Activated CD4-positive, alpha-beta T cell treated with anti-CD3 and anti-CD28 coated beads for 4 hours (primary cell): ENCODE data around the gene CATSPERD.

ENCODE experiments used
- DNase-seq, 2 donors: peaks; one replicate each; pipeline ENCODE4 v3.0.0-alpha.2; 2020

CATSPERD gene

DNA sequence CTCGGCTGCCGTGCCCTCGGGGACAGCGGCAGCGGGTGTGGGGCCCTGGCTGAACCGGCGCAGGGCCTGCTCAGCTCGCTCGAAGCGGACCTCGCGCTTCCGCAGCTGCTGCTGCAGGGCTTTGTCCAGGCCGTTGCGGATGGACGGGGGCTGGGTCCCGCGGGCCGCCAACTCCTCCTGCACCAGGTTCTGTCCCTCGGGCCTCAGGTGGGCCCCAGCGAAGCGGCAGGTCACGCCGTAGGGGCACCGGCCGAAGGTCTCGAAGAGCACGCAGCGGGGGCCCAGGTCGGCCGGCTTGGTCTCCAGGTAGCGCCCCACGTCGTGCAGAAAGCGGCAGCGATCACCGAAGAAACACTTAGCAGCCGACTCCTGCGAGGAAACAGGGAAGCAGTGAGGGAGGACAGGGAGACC lies 68.9 kb downstream of the CATSPERD start:
- DNase-seq = no peak

DNA sequence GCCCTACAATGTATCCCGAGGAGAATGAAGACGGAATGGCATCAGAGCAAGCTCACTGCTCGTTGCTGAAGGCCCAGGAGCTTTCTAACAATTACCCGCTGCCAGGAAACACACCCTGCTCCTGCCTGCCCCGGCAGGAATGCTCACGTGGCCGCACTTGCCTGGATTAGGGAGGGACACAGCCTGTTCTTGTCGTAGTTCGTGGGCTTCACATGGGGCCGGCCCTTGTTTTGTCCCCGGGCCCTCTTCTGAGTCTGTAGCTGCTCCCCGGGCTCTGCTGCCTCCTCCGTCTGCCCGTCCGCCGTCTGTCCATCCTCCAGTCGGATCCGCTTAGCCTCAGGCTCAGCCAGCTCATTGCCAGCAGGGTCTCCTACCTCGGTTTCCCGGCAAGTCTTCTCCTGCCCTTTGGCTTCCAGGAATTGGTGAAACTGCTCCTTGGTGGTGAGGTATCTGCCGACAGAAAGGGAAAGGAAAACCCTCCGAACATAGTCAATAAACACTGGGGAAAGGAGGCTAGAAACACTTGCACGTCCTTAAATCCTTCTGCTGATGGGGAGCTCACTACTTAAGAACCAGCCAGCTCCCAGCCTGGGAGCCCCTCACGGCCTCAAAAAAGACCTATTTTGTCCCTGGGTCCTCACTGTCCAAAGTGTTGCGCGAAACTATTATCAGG lies 69.6 kb downstream of the CATSPERD start:
- no peak for DNase-seq

DNA sequence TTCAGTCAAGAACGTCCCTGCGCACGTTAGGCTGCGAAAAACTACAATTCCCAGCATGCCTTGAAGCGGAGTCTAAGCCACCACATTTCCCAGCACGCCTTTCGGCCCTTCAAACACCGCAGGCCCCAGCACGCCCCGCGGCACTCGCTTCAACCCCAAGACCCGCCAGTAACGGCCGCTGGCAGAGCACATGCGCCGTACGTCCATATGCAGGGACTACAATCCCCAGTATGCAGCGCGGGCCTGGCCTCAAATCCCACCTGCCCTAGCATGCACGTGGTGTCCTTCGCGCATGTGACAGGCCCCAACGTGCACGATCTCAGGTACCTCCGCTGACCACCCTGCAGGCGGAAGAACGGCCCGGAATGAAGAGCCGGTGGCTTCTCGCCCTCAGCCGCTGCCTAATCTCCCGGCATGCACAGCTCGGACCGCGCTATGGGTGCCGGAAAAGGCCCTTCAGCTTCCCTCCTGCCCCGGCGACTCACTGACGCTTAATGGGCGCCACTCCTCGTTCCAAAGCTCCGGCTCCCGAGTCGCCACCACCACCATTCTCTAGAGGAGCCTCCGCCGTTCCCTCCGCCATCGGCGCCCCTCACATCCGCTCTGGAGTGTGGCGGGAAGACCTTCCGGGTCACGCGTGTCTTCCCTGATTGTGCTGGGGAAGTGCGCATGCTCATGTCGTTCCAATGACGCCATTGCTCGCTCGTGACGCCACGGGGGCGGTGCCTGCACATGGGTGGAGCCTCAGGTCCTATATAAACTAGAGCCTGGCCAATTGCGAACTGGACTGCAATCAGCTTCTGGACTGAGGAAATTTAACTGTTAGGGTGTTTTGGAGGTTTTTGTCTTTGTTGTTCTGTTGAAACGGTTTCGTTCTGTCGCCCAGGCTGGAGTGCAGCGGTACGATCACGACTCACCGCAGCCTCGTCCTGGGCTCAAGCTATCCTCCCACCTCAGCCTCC lies 70.4 kb downstream of the CATSPERD start, which contains the start of gene DUS3L:
TSS of gene DUS3L (minus strand) at position 605 of the 962 bp plus-strand sequence. CDS start at position 583, 22 bp downstream.
- DNase-seq = peak; percentile 95 to 96

DNA sequence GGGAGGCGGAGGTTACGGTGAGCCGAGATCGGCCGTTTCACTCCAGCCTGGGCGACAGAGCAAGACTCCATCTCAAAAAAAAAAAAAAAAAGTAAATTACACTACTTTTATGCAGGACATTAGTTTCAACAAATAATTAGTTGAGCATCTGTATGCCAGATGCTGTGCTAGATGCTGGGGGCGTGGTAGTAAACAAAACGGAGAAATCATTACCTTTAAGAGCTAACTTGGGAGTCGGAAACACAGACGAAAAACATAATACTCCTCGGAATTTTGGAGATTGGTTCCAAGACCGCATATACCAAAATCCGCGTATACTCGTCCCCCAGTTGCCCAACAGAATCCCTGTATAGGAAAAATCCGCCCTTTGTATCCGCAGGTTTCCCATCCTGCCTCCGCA lies 71.8 kb downstream of the CATSPERD start:
- no peak for DNase-seq

DNA sequence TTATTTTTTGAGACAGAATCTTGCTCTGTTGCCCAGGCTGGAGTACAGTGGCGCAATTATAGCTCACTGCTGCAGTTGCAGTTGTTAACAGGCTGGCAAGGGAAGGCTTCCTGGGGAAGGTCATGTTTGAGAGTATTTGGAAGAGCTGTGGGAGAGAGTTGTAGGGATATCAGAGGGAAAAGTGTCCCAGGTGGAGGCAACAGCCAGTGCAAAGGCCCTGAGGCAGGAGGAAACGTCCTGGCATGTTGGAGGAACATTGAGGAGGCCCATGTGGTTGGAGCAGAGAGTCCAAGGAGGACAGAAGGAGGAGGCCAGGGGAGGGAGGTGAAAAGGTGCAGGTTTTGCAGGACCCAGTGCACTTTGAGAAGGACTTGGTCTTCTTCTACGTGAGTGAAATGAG lies 72.8 kb downstream of the CATSPERD start:
- DNase-seq = no peak

DNA sequence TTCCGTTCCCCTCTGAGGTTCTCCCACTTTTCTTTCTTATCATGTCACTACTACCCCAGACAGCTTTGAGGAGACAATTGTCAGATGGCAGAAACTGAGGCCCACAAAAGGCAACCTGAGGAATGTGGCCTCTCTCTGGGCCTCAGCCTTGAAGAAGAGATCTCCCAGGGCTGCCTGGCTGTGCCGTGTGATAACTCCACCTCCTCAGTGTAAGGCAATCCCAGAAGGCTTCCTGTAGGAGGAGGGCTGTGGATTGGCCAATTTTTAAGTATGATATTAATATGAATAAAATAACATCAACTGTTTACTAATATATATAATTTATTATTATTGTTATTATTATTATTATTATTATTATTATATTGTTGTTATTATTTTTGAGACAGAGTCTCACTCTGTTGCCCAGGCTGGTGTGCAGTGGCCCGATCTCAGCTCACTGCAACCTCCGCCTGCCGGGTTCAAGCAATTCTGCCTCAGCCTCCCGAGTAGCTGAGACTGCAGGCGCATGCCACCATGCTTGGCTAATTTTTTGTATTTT lies 75.0 kb downstream of the CATSPERD start:
- no peak for DNase-seq

DNA sequence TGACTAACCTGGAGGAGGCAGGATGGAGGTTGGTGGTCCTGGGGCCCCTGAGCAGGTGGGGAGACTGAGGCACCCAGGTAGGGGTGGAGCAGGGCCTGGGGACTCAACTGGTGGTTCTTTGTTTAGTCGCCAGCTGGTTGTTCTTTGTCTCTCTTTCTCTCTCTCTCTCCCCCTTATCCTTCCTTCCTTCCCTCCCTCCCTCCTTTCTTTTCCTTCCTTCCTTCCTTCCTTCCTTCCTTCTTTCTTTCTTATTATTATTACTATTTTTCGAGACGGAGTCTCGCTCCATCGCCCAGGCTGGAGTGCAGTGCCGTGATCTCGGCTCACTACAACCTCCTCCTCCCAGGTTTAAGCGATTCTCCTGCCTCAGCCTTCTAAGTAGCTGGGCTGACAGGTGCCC lies 77.8 kb downstream of the CATSPERD start:
- no peak for DNase-seq

DNA sequence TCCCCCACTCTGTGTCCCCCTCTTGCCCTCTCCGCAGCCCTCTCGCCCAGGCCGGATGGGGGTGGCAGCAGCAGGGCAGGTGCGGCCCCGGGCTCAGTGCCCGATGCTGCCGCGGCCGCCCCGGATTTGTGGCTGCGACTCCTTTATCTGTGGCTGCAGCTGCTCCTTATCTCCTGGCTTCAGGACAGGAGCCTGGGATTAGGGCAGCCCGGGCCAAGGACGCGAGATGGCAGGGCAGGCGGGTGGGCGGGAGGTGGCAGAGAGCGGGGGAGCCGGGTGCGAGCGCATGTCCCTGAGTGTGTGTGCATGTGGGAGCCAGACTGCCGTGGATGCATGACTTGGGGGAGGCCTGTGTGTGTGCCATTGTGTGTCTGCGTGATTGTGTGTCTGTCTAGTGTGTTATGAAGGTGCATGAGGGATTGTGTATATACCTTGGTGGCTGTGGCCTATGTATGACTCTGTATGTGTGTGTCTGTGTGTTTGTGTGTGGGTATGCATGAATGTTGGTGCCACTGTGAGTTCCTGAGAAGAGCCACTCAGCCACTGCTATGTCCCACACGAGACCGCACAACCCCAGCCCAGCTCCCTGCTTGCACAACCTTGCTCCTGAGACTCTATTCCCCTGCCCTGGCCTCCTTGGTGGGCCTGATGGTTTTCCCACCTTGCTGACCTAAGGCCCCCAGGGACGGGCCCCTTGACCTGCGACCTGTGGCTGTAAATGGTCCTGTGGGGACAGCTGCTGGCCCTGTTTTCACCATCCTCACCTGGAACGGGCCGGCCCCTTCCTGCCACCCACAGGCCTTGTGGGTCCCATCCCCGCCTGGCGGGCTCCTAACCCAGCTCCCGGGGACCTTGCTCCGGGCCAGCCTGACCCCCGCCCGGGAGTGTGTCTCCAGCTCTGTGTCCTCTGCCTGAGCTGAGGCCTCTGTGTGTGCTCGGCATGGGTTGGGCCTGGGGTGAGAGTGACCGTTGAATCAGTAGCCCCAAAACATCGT lies 79.1 kb downstream of the CATSPERD start:
- no peak for DNase-seq

DNA sequence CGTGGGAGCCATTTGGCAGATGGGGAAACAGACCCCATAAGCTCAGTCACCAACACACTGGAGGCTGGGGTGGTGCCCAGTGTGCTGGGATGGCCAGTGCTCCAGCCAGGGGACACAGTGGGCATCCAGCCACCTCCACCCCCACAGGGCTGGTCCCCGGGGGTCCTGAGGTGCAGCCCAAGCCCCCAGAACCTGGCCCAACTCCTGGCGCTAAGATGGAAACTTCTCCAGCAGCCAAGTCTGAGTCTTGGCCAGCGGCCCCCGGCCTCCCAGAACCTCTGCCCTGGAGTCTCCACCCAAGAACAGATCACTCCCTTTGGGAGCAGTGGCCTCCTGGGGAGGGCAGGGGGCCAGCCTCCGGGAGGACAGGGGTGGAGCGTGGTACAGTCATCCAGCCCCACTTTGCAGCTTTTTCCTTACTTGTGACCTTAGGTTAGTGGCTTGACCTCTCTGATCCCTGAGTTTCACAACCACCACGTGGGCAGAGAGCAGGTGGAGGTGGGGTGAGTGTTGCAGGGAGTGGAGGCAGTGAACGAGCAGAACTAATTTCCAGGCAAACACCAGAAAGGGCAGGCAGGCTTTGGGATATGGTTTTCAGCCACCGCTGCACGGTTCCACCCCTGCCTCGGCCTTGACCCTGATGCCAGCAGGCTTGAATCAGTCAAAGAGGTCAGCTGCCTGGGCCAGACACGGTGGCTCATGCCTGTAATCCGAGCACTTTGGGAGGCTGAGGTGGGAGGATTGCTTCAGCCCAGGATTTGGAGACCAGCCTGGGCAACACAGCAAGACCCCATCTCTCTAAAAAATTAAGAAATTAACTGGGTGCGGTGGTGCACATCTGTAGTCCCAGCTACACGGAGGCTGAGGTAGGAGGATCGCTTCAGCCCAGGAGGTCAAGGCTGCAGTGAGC lies 80.2 kb downstream of the CATSPERD start:
- no peak for DNase-seq

DNA sequence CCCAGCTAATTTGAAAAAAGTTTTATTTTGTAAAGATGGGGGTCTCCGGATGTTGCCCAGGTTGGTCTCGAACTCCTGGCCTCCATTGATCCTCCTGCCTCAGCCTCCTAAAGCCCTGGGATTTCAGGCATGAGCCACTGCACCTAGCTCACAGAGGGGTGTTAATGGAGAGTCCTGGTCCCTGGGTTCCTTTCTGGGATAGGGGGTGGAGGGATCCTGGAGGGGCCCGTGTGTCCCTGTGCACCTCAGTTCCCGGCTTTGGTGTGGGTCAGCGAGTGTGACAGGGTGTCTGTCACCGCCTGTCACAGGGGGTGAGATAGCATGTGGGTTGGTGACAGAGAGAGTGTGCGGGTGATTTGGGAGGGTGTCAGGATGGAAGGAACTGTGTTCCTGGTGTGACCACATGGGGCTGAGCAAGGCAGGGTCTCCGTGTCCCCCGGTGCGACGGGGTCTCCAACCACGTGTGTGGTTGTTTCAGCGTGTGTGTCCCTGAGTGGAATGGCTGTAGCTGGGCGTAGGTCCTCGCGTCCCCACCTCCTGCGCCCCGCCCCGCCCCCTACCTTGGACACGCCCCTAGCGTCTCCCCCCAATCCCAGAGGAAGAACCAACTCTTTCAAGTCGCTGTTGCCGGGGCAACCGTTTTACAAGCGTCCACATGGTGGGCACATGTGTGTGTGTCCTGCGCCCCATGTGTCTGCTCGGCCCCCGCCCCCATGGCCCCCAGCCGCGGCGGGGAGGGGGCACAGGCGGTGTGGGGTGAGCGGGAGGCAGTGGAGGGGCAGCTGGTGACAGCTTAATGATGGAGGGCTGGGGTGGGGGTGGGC lies 81.6 kb downstream of the CATSPERD start:
- no peak for DNase-seq

DNA sequence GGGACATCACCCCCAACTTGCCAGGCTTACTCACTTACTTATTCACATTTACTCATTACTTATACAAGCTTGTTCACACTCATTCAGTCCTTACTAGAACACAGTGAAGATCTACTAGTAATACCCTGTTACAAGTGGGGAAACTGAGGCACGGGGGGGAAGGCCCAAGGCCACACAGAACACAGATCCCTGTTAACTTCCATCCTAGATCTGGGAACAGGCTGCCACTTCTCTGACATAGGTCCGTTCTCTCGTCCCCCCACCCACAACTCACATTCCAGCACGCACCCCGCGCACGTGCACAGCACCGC lies 83.0 kb downstream of the CATSPERD start:
- no peak for DNase-seq

DNA sequence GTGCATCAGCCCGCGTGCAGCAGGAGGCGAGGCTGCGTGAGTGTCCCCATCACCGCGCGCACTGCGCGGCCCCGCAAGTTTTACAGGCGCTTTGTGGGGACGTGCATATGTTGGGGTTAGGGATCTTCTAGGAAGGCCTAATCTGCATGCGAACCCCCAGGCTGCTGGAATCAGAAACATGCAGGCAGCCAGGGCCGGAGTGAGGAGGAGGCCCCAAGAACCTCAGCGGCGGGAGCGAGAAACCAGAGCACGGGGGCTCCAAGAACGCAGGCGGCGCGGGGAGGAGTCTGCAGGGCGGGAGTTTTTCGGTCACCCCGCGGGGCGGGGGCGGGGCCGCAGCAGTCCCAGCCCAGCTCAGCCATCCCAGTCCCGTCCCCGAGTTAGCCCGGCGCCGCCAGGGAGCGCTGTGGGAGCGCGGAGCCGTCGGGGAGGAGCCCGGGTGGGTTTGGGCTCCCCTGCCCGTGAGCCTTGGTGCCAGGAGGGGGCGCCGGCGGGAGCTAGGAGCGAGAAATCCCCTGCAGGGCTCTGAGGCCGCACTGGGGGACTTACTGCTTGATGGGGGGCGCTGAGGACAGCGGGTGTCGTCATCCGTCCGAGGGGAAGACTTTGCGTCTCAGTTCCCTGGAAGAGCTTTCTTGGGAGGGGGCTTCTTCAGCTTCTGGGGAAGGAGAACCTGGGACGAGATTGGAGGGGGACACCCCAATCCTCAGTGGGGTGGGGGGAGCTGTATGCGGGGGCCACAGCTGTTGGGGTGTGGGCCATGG lies 83.5 kb downstream of the CATSPERD start:
- peak; percentile 85 to 90 for DNase-seq

DNA sequence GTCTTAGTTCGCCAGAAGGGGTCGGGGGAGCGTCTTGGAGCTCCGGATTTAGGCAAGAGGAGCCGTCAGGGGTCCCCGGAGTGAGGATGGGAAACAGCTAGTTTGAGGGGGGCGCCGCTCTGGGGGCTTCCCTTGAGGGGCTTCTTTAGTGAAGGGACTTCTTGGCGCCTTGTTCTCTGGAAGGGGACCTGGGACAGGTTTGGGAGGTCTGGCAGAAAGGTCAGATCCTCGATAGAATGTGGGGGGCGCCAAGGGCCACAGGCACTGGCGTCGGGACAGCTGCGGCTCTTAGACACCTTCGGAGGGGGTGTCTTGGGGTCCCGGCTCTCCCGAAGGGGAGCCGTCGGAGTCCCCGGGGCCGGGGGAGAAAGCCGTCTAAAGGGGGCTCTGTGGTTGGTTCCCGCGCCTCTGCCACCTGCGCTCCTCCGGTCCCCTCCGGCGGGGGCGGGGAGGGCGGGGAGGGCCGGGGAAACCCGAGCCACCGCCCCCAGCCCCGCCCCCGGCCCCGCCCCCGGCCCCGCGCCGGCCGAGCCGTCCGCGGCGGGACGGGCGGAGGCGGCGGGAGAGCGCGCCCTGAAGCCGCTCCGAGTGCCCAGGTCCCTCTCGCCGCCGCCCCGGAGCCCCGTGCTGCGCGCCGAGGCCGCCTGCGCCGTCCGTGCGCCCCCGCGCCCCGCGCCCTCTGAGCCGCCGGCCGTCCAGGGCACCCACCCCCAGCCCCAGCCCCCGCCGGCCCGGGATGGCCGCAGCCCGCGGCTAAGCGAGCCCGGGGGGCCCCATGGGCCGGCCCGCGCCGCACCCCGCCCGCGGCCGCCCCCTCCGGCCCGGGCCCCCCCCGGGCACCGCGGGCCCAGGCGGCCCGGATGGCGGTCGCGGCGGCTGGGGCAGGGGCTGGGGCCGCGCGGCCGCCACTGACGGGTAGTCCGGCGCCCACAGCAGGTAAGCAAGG lies 84.4 kb downstream of the CATSPERD start, which contains the start of gene NRTN:
TSS of gene NRTN (plus strand) at position 552 of the 946 bp plus-strand sequence. CDS start 19,099 bp downstream, outside the sequence.
- peak; percentile 56 to 64 for DNase-seq

DNA sequence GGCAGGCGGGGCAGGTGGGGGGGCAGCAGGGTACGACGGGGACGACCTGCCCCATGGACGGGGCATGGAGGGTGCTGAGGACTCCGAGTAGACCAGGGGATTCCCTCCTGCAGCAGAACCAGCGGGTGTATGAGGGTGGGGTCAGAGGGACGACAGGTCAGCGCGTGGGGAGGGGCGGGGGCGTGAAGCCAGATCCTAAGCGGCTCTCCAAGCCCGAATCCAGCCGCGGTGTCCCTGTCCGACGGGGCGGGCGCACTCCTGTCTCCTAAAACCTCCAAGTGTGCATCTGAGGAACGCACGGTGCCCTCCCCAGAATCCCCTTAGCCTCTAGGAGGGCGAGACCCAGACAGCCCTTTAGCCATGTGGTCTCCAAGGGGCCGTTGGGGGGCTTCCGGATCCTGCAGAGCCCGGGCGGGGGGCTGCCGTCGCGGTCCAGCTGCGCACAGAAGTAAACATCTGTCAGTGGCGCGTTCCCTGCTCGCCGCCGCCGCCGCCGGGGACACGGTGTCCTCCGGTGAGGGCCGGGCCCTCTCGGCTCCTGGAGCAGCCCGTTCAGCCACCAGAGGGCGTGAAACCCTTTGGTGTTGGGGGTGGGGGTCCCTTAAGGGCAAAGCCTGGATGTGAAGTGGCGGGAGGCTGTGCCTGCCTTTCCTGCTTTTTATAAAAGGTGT lies 85.2 kb downstream of the CATSPERD start:
- DNase-seq = peak; percentile 56 to 70

DNA sequence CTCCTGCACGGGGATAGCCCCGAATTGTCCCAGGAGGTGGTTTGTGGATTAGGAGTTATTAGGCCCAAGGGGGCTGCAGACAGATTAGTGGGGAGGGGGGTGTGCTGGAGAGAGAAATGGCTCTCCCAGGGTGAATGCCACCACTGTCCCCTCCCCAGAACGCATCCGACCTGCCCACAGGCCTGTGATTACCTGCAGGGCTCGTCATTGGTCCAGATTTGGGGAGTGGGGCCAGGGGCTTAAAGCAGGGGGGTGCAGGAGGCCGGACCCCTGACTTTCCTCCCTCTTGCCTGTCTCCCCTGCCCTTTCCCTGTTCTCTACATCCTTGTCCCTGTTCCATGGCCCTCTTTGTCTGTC lies 85.7 kb downstream of the CATSPERD start:
- no peak for DNase-seq

DNA sequence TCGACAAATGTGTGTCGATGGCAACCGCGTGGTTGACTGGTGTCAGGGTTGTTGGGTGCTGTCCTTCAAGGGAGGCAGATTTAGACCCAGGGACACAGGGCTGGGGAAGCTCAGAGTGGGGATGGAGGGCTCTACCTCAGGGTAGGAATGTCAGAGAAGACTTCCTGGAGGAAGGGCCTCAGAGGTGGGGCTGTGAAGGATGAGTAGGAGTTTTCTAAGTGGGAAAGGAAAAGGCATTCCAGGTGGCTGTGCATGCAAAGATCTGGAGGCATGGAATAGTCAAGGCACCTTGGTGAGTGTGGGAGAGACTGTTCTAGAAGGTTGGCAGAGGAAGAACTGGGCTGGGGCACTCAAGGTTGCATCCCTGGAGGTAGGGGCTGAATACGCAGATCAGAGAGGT lies 86.5 kb downstream of the CATSPERD start:
- DNase-seq = no peak

DNA sequence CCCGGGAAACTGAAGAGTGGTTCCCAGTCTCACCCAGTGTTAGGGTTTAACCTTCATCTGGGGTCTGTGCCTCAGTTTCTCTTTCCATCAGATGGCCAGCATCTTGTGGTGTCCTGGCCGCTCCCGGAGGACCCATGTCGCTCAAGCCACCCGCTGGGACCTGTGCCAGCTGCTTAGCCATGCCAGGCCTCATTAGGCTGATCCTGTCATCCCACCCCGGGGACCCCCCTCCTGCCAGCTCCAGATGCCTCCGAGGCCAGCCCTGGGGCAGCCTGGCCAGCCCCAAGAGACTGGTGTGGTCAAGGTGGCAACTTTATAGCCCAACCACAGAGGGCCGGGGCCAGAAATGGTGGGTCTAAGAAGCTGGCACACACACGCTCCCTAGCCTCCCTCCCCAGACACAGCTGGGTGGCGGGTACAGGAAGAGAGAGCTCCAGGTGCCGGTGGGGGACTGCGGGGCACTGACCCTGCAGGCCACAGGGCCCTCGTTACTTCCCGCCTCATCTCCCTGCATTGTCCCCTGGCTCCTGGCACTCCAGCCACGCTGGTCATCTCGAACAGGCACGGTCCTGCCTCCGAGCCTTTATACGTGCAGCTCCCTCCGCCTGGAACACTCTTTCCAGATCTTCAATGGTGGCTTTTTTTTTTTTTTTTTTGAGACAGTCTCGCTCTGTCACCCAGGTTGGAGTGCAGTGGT lies 87.8 kb downstream of the CATSPERD start:
- DNase-seq = no peak
